Measurements from ENCODE around the gene CDKN2A.

Gene CDKN2A

GRCh38 chr9:21941337-21941995, 52.7 kb downstream of the CDKN2A start:
- TF ChIP-seq TAF1 (IDR thresholded peaks at IDR 0.05; ENCODE audit: borderline replicate concordance, insufficient read depth, low read length) (no peak), SIN3A (IDR thresholded peaks at IDR 0.05; ENCODE audit: borderline replicate concordance, insufficient read depth, low read length) (no peak), FOXP2 (optimal IDR thresholded peaks at IDR 0.05; ENCODE audit: borderline replicate concordance, extremely low read depth, extremely low read length, insufficient read depth) (no peak), POLR2AphosphoS5 (IDR thresholded peaks at IDR 0.05; ENCODE audit: low read depth, low read length) (no peak)
- TF ChIP-seq, protein P1, sequence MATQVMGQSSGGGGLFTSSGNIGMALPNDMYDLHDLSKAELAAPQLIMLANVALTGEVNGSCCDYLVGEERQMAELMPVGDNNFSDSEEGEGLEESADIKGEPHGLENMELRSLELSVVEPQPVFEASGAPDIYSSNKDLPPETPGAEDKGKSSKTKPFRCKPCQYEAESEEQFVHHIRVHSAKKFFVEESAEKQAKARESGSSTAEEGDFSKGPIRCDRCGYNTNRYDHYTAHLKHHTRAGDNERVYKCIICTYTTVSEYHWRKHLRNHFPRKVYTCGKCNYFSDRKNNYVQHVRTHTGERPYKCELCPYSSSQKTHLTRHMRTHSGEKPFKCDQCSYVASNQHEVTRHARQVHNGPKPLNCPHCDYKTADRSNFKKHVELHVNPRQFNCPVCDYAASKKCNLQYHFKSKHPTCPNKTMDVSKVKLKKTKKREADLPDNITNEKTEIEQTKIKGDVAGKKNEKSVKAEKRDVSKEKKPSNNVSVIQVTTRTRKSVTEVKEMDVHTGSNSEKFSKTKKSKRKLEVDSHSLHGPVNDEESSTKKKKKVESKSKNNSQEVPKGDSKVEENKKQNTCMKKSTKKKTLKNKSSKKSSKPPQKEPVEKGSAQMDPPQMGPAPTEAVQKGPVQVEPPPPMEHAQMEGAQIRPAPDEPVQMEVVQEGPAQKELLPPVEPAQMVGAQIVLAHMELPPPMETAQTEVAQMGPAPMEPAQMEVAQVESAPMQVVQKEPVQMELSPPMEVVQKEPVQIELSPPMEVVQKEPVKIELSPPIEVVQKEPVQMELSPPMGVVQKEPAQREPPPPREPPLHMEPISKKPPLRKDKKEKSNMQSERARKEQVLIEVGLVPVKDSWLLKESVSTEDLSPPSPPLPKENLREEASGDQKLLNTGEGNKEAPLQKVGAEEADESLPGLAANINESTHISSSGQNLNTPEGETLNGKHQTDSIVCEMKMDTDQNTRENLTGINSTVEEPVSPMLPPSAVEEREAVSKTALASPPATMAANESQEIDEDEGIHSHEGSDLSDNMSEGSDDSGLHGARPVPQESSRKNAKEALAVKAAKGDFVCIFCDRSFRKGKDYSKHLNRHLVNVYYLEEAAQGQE (IDR thresholded peaks at IDR 0.05; ENCODE audit: insufficient read depth in 1 of 2, low read depth in 2 of 2, low read length in 2 of 2): no peak

- TF ChIP-seq TAF1 (IDR thresholded peaks at IDR 0.05; ENCODE audit: borderline replicate concordance, insufficient read depth, low read length) (no peak), FOXP2 (optimal IDR thresholded peaks at IDR 0.05; ENCODE audit: borderline replicate concordance, extremely low read depth, extremely low read length, insufficient read depth) (no peak), POLR2AphosphoS5 (IDR thresholded peaks at IDR 0.05; ENCODE audit: low read depth, low read length) (no peak), SIN3A (IDR thresholded peaks at IDR 0.05; ENCODE audit: borderline replicate concordance, insufficient read depth, low read length) (no peak)
- TF ChIP-seq, protein P1 (IDR thresholded peaks at IDR 0.05; ENCODE audit: insufficient read depth in 1 of 2, low read depth in 2 of 2, low read length in 2 of 2): no peak
These were observed 58.0 kb downstream of the CDKN2A start for GRCh38 chr9:21936161-21936560.

- no peak for TF ChIP-seq TAF1 (IDR thresholded peaks at IDR 0.05; ENCODE audit: borderline replicate concordance, insufficient read depth, low read length)
- no peak for TF ChIP-seq SIN3A (IDR thresholded peaks at IDR 0.05; ENCODE audit: borderline replicate concordance, insufficient read depth, low read length)
- TF ChIP-seq, protein P1 (IDR thresholded peaks at IDR 0.05; ENCODE audit: insufficient read depth in 1 of 2, low read depth in 2 of 2, low read length in 2 of 2): no peak
- TF ChIP-seq POLR2AphosphoS5 (IDR thresholded peaks at IDR 0.05; ENCODE audit: low read depth, low read length): no peak
- TF ChIP-seq FOXP2 (optimal IDR thresholded peaks at IDR 0.05; ENCODE audit: borderline replicate concordance, extremely low read depth, extremely low read length, insufficient read depth): no peak
These were observed 58.6 kb downstream of the CDKN2A start for GRCh38 chr9:21935631-21936030.

DNA sequence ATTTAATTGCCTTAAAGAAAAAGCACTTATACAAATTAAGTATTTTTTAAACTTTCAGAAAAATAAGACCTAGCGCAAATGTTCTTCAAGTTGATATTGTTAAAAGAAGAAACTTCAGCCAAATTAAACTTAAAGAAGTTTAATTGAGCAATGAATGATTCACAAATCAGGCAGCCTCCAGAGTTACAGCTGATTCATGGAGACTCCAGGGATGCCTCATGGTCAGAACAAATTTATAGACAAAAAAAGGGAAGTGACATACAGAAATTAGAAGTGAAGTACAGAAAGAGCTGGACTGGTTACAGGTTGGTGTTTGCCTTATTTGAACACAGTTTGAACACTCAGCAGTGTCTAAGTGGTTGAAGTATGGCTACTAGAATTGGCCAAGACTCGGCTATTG, 60.3 kb downstream of the CDKN2A start:
- TF ChIP-seq POLR2AphosphoS5 (IDR thresholded peaks at IDR 0.05; ENCODE audit: low read depth, low read length): no peak
- TF ChIP-seq FOXP2 (optimal IDR thresholded peaks at IDR 0.05; ENCODE audit: borderline replicate concordance, extremely low read depth, extremely low read length, insufficient read depth): no peak
- no peak for TF ChIP-seq TAF1 (IDR thresholded peaks at IDR 0.05; ENCODE audit: borderline replicate concordance, insufficient read depth, low read length)
- TF ChIP-seq, protein P1 (IDR thresholded peaks at IDR 0.05; ENCODE audit: insufficient read depth in 1 of 2, low read depth in 2 of 2, low read length in 2 of 2): no peak
- TF ChIP-seq SIN3A (IDR thresholded peaks at IDR 0.05; ENCODE audit: borderline replicate concordance, insufficient read depth, low read length): no peak

Measured in PFSK-1 (cell line).